ENCODE results near the gene MBD3L1.

GRCh38 chr19:8880868-8881488 is 48.8 kb downstream of the MBD3L1 start:
- no peak for TF ChIP-seq CTCF (IDR thresholded peaks at IDR 0.05)
- no peak for TF ChIP-seq POLR2AphosphoS5 (IDR thresholded peaks at IDR 0.05; ENCODE audit: low read depth, low read length)
- TF ChIP-seq REST (IDR thresholded peaks at IDR 0.05; ENCODE audit: insufficient read depth in 1 of 2, low read depth in 2 of 2, low read length in 1 of 2), result no peak
- no peak for TF ChIP-seq SIN3A (IDR thresholded peaks at IDR 0.05; ENCODE audit: borderline replicate concordance, insufficient read depth, low read depth, low read length)
